Activated CD8-positive, alpha-beta memory T cell treated with anti-CD3 and anti-CD28 coated beads, Interleukin-2, amount 50 U/mL, for 1 hour (primary cell): ENCODE results near the gene KRT4.

ENCODE experiments used
- DNase-seq: peaks from one replicate; pipeline ENCODE4 v3.0.0-alpha.2; 2020; ENCODE audit errors: extremely low read depth

The KRT4 gene

DNA sequence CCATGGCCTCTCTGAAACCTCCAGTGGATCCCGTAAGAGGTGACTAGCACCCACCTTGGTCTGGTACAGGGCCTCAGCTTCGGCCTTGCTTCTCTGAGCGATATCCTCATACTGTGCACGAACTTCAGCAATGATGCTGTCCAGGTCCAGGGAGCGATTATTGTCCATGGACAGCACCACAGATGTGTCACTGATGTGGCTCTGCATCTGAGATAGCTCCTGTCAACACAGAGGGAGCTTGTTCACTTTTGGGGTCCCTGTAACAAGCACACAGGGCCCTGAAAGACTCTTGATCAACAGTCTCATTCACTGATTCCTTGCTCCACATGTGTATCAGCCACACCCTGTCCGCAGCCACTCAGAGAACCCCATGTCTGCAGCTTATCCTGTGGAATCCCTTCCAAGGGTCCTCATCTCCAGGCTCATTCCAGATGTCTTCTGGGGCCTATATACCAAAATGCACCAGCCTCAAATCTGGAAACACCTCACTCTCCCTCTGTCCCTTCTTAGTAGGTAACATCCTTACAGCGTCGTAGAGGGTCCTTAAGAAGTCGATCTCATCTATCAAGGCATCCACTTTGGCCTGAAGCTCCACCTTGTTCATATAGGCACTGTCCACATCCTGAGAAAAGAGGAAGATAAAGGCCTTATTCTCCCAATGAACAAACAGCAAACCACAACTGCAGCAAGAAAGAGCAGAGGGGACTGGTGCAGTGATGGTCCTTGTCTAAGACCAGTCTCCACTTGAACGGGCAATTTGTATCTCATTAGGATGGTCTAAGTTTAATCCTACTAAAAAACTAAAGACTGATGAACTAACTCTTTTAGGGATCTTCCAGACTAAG, 21.5 kb downstream of the KRT4 start:
- DNase-seq = no peak

- DNase-seq = no peak
These were observed 22.4 kb downstream of the KRT4 start for GRCh38 chr12:52791271-52792184.

- DNase-seq = no peak
These were observed 23.3 kb downstream of the KRT4 start for GRCh38 chr12:52790427-52791270.

- DNase-seq = no peak
These were observed 24.1 kb downstream of the KRT4 start for GRCh38 chr12:52789637-52790426.

DNA sequence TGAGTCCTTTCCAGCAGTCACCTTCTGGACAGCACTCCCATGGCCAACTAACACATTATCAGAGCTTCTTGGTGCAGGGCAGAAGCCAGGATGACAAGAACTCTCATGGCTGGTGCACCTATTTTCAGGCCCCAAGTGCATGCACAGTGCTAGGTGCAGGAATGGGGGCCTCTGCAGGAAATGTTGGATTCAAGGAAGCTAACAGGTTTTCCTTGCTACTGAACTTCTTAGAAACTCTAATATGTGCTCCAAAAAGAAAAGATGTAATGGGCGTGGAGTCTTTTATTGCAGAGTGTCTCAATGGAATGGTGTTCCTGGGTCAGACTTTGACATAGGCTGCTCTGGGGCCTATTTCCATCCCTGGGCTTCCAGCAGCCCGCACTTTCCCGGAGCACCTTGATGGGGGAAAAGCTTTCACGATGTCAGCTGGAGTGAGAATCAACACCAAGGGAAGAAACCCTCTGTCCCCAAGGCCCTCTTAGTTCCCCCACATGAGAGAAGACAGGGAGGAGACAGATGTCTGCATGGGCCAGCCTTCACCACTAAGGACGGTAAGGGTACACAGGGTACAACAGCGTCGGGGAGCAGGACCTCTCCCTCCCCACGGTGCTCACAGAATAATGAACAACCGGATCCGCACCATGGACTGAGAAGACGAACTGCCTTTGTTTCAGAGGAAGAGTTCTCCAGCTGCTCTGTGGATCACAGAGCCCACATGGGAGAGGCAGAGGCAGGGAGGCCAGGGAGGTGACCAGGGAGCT, 24.9 kb downstream of the KRT4 start:
- no peak for DNase-seq

- DNase-seq = no peak
These were observed 25.6 kb downstream of the KRT4 start for GRCh38 chr12:52788192-52788875.

DNA sequence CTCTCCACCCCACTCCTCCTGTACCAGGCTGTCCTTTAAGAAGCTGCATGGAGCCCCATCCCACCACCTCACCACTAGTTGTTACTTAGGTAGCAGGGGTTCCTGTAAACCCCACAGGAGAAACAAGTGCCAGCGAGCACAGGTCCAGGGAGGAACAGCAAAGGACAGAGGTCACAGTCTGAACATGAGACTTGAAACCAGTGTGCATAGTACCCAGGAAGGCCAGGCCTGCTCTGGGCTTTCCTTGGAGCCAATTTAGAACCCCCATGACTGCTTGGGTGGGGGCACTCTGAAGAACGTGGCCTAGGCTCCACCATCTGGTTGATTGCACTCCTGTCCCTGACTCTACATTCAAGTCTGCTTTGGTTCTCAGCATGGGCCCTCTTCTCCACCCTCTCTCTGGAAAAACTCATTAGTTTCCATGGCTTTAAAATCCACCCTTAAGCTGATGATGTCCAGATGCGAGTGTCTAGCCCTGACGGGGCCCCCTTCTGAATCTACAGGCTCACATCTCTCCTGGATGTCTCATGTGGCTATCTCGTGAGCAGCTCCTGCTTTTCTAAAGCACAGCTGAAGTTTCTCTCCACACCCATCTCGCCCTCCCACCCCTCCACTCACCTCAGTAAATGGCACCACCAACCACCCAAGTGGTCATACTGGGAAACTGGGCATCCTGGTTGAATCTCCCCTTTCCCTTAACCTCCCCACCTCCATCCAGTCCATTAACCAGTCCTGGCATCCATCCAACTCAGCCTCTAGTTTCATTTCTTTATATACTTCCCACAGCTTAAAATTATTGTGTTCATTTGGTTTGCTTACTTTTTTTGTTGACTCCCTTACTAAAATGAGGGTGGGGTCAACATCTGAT, 26.4 kb downstream of the KRT4 start:
- DNase-seq = no peak

- DNase-seq = no peak
These were observed 29.0 kb downstream of the KRT4 start for GRCh38 chr12:52784909-52785308.

GRCh38 chr12:52783563-52784316, 30.2 kb downstream of the KRT4 start:
- no peak for DNase-seq

GRCh38 chr12:52782502-52782901, 31.4 kb downstream of the KRT4 start:
- DNase-seq = no peak

DNA sequence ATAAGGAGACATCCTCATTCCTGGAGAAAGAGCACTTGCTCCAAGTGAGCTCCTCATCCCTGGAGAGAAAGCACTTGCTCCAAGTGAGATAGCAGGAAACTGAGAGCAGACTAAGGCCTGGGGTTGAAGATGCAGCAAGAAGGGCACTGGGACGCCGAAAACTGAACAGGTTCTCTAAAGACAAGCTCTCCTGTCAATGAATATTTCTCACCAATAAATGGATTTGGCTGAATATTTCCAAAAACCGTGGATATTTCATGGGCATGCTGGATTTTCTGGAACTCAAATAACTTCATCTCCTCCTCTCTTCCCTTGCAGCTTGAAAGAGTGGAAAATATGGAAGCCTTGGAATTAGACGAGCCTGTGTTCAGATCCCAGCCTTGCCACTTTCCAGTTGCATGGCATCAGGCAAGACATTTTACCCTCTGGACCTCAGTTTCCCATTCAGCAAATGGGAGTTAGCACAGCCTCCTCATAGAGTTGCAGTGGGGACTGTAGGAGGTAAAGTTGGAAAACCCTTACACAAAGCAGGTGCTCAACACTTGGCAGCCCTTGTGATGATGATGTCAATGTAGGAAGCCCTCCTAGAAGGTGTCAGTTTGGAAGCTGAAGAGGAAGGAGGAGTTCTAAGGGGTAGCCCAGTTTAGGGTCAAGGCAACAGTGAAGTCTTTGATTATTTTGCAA, 32.4 kb downstream of the KRT4 start:
- DNase-seq = no peak

- DNase-seq = no peak
These were observed 34.0 kb downstream of the KRT4 start for GRCh38 chr12:52779914-52780313.

- DNase-seq = no peak
These were observed 35.1 kb downstream of the KRT4 start for GRCh38 chr12:52778833-52779232.

- no peak for DNase-seq
These were observed 36.4 kb downstream of the KRT4 start for GRCh38 chr12:52777566-52777965.

- no peak for DNase-seq
These were observed 37.0 kb downstream of the KRT4 start, which contains the start of gene KRT76 for GRCh38 chr12:52776913-52777395. TSS of gene KRT76 (minus strand) at chr12:52777345. CDS start at chr12:52777291, 54 bp downstream.

DNA sequence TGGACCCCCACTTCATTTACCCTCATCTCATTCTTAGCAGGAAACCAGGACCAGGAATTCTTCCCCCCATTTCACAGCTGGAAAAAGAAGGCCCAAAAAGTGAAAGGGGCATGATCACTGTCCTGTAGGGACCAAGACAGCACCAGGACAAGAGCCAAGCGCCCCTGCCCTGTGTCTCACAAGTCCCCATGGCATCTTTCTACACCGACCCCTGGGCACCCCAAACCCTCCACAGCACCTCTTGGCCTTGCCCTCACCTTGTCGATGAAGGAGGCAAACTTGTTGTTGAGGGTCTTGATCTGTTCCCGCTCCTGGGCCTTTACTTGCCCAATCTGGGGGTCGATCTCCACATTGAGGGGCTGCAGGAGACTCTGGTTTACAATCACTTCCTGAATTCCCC, 37.5 kb downstream of the KRT4 start:
- DNase-seq = no peak

- DNase-seq = no peak
These were observed 39.2 kb downstream of the KRT4 start for GRCh38 chr12:52774629-52775250.
